GM19438 (cell line): ENCODE results near the gene GRIK2.

Experiments
- ATAC-seq: cut with Tn5 transposase; IDR thresholded peaks from one replicate; pipeline ENCODE4 v1.9.1; 2021; ENCODE audit warnings: low read depth; ENCODE audit not compliant: unreplicated experiment

Gene GRIK2

GRCh38 chr6:101689695-101690094, 296.2 kb downstream of the GRIK2 start:
- no peak for ATAC-seq

- ATAC-seq, result no peak
Measured at GRCh38 chr6:101700655-101701054, 307.1 kb downstream of the GRIK2 start.

GRCh38 chr6:101703311-101703710, 309.8 kb downstream of the GRIK2 start:
- ATAC-seq, result no peak

- ATAC-seq, result no peak
Measured at GRCh38 chr6:101705866-101706265, 312.4 kb downstream of the GRIK2 start.

GRCh38 chr6:101706576-101706975, 313.1 kb downstream of the GRIK2 start:
- ATAC-seq, result no peak

GRCh38 chr6:101711518-101711917, 318.0 kb downstream of the GRIK2 start:
- no peak for ATAC-seq

- ATAC-seq, result no peak
Measured at GRCh38 chr6:101716387-101716786, 322.9 kb downstream of the GRIK2 start.

- ATAC-seq, result no peak
Measured at GRCh38 chr6:101716810-101717209, 323.3 kb downstream of the GRIK2 start.

- ATAC-seq, result no peak
Measured at GRCh38 chr6:101719521-101719920, 326.0 kb downstream of the GRIK2 start.

GRCh38 chr6:101722471-101722870, 329.0 kb downstream of the GRIK2 start:
- ATAC-seq, result no peak

- no peak for ATAC-seq
Measured at GRCh38 chr6:101722991-101723579, 329.6 kb downstream of the GRIK2 start.

GRCh38 chr6:101728388-101728787, 334.9 kb downstream of the GRIK2 start:
- ATAC-seq, result no peak

GRCh38 chr6:101728956-101729355, 335.4 kb downstream of the GRIK2 start:
- ATAC-seq, result no peak

- ATAC-seq, result no peak
Measured at GRCh38 chr6:101730954-101731353, 337.4 kb downstream of the GRIK2 start.

GRCh38 chr6:101733899-101734298, 340.4 kb downstream of the GRIK2 start:
- ATAC-seq, result no peak

GRCh38 chr6:101738481-101738880, 345.0 kb downstream of the GRIK2 start:
- ATAC-seq, result no peak

GRCh38 chr6:101740631-101741030, 347.1 kb downstream of the GRIK2 start:
- ATAC-seq, result no peak

GRCh38 chr6:101741474-101742171, 348.1 kb downstream of the GRIK2 start:
- ATAC-seq, result no peak

GRCh38 chr6:101747160-101747559, 353.7 kb downstream of the GRIK2 start:
- no peak for ATAC-seq

GRCh38 chr6:101747716-101748115, 354.2 kb downstream of the GRIK2 start:
- ATAC-seq, result no peak

GRCh38 chr6:101755931-101756330, 362.4 kb downstream of the GRIK2 start:
- ATAC-seq, result no peak

GRCh38 chr6:101758368-101758767, 364.9 kb downstream of the GRIK2 start:
- ATAC-seq, result no peak
